GM23248 (cell line): ENCODE data around the gene STAM. TPM values are rescaled to one million over a fixed set of nuclear protein-coding genes. Genes with fewer than 3 reads are reported as not detected.

Source experiments
- DNase-seq: peaks from one replicate; pipeline ENCODE4 v3.0.0-alpha.2; 2015
- H2AFZ ChIP-seq: fragments of 200-600 bp; sonication (generic); 2 replicates; pipeline ENCODE4 v1.6.1; 2016; ENCODE audit warnings: antibody characterized with exemption
- H3F3A ChIP-seq: fragments of 200-600 bp; sonication (generic); 2 replicates; pipeline ENCODE4 v1.6.1; 2016; ENCODE audit warnings: mild to moderate bottlenecking, antibody characterized with exemption, mixed run types; ENCODE audit not compliant: insufficient read depth
- H3K27ac ChIP-seq: fragments of 200-600 bp; sonication (generic); 2 replicates; pipeline ENCODE4 v1.5.1; 2016; ENCODE audit warnings: mild to moderate bottlenecking
- H3K27me3 ChIP-seq: fragments of 200-600 bp; sonication (generic); replicated peaks from 2 replicates; pipeline ENCODE4 v1.6.1; 2016; ENCODE audit warnings: mild to moderate bottlenecking; ENCODE audit not compliant: insufficient read depth
- H3K36me3 ChIP-seq: fragments of 200-600 bp; sonication (generic); 2 replicates; pipeline ENCODE4 v1.6.1; 2016; ENCODE audit warnings: low read depth, mild to moderate bottlenecking
- H3K4me1 ChIP-seq: fragments of 200-600 bp; sonication (generic); 2 replicates; pipeline ENCODE4 v1.6.1; 2016; ENCODE audit warnings: mild to moderate bottlenecking; ENCODE audit not compliant: insufficient read depth
- H3K4me2 ChIP-seq: fragments of 200-600 bp; sonication (generic); one replicate; pipeline ENCODE4 v1.6.1; 2016; ENCODE audit warnings: mild to moderate bottlenecking; ENCODE audit not compliant: unreplicated experiment
- H3K4me3 ChIP-seq: fragments of 200-600 bp; sonication (generic); 2 replicates; pipeline ENCODE4 v1.5.1; 2016; ENCODE audit warnings: mild to moderate bottlenecking
- H3K79me2 ChIP-seq: fragments of 200-600 bp; sonication (generic); 2 replicates; pipeline ENCODE4 v1.6.1; 2016; ENCODE audit warnings: mild to moderate bottlenecking; ENCODE audit not compliant: insufficient read depth
- H3K9ac ChIP-seq: fragments of 200-600 bp; sonication (generic); 2 replicates; pipeline ENCODE4 v1.6.1; 2016; ENCODE audit warnings: mild to moderate bottlenecking
- H3K9me2 ChIP-seq: fragments of 200-600 bp; sonication (generic); 2 replicates; pipeline ENCODE4 v1.6.1; 2016; ENCODE audit warnings: mixed run types, mild to moderate bottlenecking, moderate library complexity; ENCODE audit not compliant: insufficient read depth
- H3K9me3 ChIP-seq: fragments of 200-600 bp; sonication (generic); one replicate; pipeline ENCODE4 v1.6.1; 2017; ENCODE audit warnings: low read depth
- H4K20me1 ChIP-seq: fragments of 200-600 bp; sonication (generic); 2 replicates; pipeline ENCODE4 v1.6.0; 2016; ENCODE audit not compliant: insufficient read depth
- EZH2 ChIP-seq: fragments of 200-600 bp; sonication (generic); IDR thresholded peaks from 2 replicates; pipeline ENCODE4 v1.6.1; 2018; ENCODE audit warnings: antibody characterized with exemption, mild to moderate bottlenecking; ENCODE audit not compliant: insufficient read depth, poor library complexity, severe bottlenecking
- EZH2phosphoT487 ChIP-seq: fragments of 200-600 bp; sonication (generic); IDR thresholded peaks from 2 replicates; pipeline ENCODE4 v1.6.1; 2018; ENCODE audit warnings: antibody characterized with exemption, moderate library complexity, mild to moderate bottlenecking, low read depth; ENCODE audit not compliant: insufficient read depth
- WGBS, 2 experiments: methylation state at CpG; one replicate each; pipeline ENCODE4 v1.1.6; 2015 to 2017; ENCODE audit warnings: low lambda C conversion rate in 2 of 2, low coverage in 1 of 2; ENCODE audit errors: missing lambda C conversion rate in 2 of 2; 5-methylcytosine and 5-hydroxymethylcytosine counted together
- in situ Hi-C: fragments of 300-500 bp; cut with MboI; formaldehyde crosslinking; loops from 2 replicates; pipeline ENCODE4 v1.15.0; 2020
- polyA plus RNA-seq: library from polyadenylated mRNA; unstranded; fragments of >200 nt; fragmentation: Nextera tagmentation; extraction: Ambion mirVana; gene quantifications from 2 replicates; pipeline ENCODE4 v1.2.1, GENCODE V29; 2016
- total RNA-seq: library from RNA; depleted of rRNA; stranded (reverse); fragments of >200 nt; shearing (Covaris generic); gene quantifications from 2 replicates; pipeline ENCODE4 v1.2.3, GENCODE V29; 2014

The STAM gene
- total and polyA plus RNA-seq, 2 experiments from 2014 or later: 25.2 to 29.2 TPM

GRCh38 chr10:17742918-17743317 lies 99.0 kb downstream of the STAM start:
- no peaks in the 10 kb centered on the region for H3K79me2 ChIP-seq
- no peaks in the 10 kb centered on the region for H3F3A ChIP-seq
- H3K27me3 ChIP-seq: no peaks in the 10 kb centered on the region
- H3K9me3 ChIP-seq: no peaks in the 10 kb centered on the region
- no peaks in the 10 kb centered on the region for H3K9me2 ChIP-seq
- peak overlapping the region; percentile 60 for H3K9ac ChIP-seq
- H3K4me3 ChIP-seq: peak overlapping the region; percentile 73
- WGBS, 2 experiments: 4 to 6% methylated on average over 14 of the region's 14 CpGs
- no peak for TF ChIP-seq EZH2phosphoT487
- TF ChIP-seq EZH2: no peak
- no peak overlapping the region for H3K27ac ChIP-seq
- DNase-seq: peak; percentile 68
- no peaks in the 10 kb centered on the region for H4K20me1 ChIP-seq
- in situ Hi-C loops: no loop called here
- no peaks in the 10 kb centered on the region for H3K36me3 ChIP-seq
- H3K4me2 ChIP-seq: peak overlapping the region; percentile 53
- H3K4me1 ChIP-seq: no peaks in the 10 kb centered on the region
- H2AFZ ChIP-seq: peak overlapping the region; percentile 88

GRCh38 chr10:17743437-17743836 lies 99.5 kb downstream of the STAM start:
- Histone ChIP-seq H3K9me3 (no peaks in the 10 kb centered on the region), H3F3A (no peaks in the 10 kb centered on the region), H3K4me1 (no peaks in the 10 kb centered on the region), H3K27me3 (no peaks in the 10 kb centered on the region), H3K36me3 (no peaks in the 10 kb centered on the region), H3K4me3 (no peak overlapping the region), H3K4me2 (no peak overlapping the region), H3K27ac (no peak overlapping the region), H3K79me2 (no peaks in the 10 kb centered on the region), H3K9me2 (no peaks in the 10 kb centered on the region), H4K20me1 (no peaks in the 10 kb centered on the region), H2AFZ (peak overlapping the region; percentile 88; the same call in 1 of the 2 replicates), H3K9ac (no peak overlapping the region)
- DNase-seq: no peak
- no peak for TF ChIP-seq EZH2phosphoT487
- no peak for TF ChIP-seq EZH2
- 99 to 100% methylated on average over 3 of the region's 3 CpGs for WGBS, 2 experiments
- in situ Hi-C loops: no loop called here

GRCh38 chr10:17744341-17744861 lies 100.5 kb downstream of the STAM start:
- no peak overlapping the region for H2AFZ ChIP-seq
- in situ Hi-C loops: no loop called here
- H3K4me1 ChIP-seq: no peaks in the 10 kb centered on the region
- H3F3A ChIP-seq: no peaks in the 10 kb centered on the region
- TF ChIP-seq EZH2phosphoT487: no peak
- no peak for TF ChIP-seq EZH2
- H3K4me2 ChIP-seq: no peak overlapping the region
- no peaks in the 10 kb centered on the region for H3K36me3 ChIP-seq
- H4K20me1 ChIP-seq: no peaks in the 10 kb centered on the region
- no peak overlapping the region for H3K27ac ChIP-seq
- no peaks in the 10 kb centered on the region for H3K27me3 ChIP-seq
- no peak overlapping the region for H3K9ac ChIP-seq
- no peak overlapping the region for H3K4me3 ChIP-seq
- DNase-seq: no peak
- no peaks in the 10 kb centered on the region for H3K9me3 ChIP-seq
- H3K9me2 ChIP-seq: no peaks in the 10 kb centered on the region
- H3K79me2 ChIP-seq: no peaks in the 10 kb centered on the region
- 82% methylated on average over 6 of the region's 6 CpGs for WGBS, 2 experiments

DNA sequence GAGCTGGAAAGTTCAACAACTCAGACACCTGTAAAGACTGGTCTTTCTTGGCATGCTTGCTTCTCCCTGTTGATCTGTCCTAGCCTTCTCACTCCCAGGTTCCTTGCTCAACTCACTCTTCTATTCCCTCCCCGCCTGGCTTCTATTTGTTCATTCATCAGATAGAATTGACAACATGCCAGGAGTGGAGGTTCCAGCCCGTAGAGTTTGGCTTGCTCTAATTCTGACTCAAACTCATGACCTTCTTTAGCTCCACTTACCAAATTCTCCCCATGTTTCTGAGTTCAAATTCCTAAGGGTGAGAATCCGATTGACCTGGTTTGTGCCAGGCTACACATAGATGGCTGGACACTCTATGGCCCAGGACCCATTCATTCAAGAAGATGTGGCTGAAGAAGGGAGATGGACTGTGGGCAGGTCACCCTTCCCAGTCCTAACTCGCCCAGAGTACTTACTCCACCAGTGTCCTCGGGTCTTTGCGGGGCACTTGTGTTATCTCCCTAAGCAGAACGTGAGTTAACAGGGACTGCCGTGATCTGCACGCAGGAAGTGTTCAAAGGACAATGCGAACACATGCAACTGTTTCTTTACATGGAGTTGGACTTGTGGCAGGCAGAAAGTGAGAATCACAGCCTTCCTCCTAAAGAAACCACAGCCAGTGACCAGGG lies 104.1 kb downstream of the STAM start:
- no peaks in the 10 kb centered on the region for H3K9me3 ChIP-seq
- in situ Hi-C loops: no loop called here

More for the DNA sequence above, 104.1 kb downstream of the STAM start:
- no peaks in the 10 kb centered on the region for H3F3A ChIP-seq
- H3K9ac ChIP-seq: no peak overlapping the region
- no peak overlapping the region for H3K4me2 ChIP-seq
- peak; percentile 57 for DNase-seq
- no peaks in the 10 kb centered on the region for H3K4me1 ChIP-seq
- no peaks in the 10 kb centered on the region for H3K9me2 ChIP-seq
- no peaks in the 10 kb centered on the region for H3K36me3 ChIP-seq
- WGBS, 2 experiments: 83 to 84% methylated on average over 10 of the region's 10 CpGs
- no peak overlapping the region for H3K4me3 ChIP-seq
- no peak overlapping the region for H2AFZ ChIP-seq
- no peak overlapping the region for H3K27ac ChIP-seq
- no peaks in the 10 kb centered on the region for H4K20me1 ChIP-seq
- no peaks in the 10 kb centered on the region for H3K79me2 ChIP-seq
- TF ChIP-seq EZH2 (no peak), EZH2phosphoT487 (no peak)
- H3K27me3 ChIP-seq: no peaks in the 10 kb centered on the region
